GM19455 (cell line): Measurements from ENCODE around the gene RABGEF1.
"Not testable (repeated sequence)": the region's sequence is repeated elsewhere in the genome, so short reads cannot be mapped to it uniquely, and the experiment has no call there.

Source experiments
- ATAC-seq: cut with Tn5 transposase; IDR thresholded peaks from one replicate; pipeline ENCODE4 v1.9.1; 2021; ENCODE audit not compliant: unreplicated experiment

RABGEF1 gene

DNA sequence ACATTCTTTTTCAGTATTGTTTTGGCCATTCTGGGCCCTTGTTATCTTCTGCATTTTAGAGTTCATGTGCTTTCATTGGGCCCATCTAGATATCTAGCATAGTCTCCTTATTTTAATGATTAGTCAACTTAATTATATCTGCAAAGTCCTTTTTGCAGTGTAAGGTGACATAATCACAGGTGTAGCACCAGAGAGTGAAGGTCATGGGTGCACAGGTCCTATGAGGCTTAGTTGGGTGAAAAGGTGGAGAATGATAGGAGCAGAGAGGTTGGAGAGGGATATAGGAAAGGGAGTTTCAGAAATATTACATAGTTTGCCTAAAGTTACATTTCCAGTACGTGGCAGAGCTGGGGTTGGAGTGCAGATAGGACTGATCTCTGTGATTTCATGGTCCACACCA is 24.4 kb downstream of the RABGEF1 start:
- ATAC-seq = not testable (repeated sequence)

DNA sequence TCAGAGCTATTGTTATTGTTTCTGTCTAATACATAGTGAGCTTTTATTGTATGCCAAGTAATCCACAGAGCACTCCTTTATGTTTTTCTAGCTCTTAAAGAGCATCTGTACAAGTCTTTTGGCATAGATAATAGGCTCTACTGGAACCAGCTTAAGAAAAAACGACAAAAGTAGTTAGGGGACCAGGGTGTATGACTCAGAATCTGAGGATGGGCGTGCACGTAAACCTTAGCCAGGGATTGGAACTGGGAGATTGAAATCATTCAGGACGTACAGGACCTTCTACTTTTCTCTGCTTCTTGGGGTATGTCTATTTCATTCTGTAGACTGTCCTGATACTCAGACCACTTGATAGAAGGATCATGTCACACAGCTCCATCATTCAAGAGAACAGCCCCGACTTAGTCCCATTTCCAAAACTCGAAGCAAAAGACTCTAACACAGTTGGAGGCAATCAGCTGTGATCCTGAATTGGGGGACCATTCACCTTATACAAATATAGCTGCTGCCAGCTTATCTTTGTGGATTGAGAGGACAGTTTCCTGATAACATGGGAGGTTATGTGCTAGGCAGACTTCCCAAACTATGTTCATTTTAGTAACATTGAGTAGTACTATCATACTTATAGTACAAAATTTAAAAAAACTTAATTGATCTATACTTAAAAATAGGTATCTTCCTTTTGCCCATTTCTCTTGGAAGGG is 24.9 kb downstream of the RABGEF1 start:
- ATAC-seq = not testable (repeated sequence)

DNA sequence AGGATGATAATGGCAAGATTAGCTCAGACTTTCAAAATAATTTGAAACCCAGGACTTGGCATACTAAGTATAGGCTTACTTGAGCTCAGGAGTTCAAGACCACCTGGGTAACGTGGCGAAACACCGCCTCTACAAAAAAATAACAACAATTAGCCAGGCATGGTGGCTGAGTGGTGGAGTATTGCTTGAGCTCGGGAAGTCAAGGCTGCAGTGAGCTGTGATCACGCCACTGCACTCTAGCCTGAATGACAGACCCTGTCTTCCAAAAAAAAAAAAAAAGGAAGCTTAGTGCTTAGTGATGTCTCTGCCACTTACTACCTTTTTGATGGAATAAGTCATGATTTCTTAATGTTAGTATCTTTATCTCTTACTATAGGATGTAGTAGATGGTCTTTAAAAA is 25.5 kb downstream of the RABGEF1 start:
- ATAC-seq = no peak

DNA sequence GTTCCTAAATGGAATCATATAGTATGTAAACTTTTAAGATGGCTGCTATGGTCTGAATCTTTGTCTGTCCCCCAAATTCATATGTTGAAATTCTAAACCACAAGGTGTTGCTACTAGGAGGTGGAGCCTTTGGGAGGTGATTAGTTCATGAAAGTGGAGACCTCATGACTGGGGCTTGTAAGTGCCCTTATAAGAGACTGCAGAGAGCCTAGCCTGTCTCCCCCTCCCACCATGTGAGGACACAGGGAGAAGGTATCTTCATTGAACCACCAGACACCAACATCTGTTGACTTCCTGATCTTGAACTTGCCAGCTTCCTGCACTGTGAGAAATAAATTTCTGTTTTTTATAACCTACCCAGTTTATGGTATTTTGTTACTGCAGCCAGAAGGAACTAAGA is 27.0 kb downstream of the RABGEF1 start:
- not testable (repeated sequence) for ATAC-seq

DNA sequence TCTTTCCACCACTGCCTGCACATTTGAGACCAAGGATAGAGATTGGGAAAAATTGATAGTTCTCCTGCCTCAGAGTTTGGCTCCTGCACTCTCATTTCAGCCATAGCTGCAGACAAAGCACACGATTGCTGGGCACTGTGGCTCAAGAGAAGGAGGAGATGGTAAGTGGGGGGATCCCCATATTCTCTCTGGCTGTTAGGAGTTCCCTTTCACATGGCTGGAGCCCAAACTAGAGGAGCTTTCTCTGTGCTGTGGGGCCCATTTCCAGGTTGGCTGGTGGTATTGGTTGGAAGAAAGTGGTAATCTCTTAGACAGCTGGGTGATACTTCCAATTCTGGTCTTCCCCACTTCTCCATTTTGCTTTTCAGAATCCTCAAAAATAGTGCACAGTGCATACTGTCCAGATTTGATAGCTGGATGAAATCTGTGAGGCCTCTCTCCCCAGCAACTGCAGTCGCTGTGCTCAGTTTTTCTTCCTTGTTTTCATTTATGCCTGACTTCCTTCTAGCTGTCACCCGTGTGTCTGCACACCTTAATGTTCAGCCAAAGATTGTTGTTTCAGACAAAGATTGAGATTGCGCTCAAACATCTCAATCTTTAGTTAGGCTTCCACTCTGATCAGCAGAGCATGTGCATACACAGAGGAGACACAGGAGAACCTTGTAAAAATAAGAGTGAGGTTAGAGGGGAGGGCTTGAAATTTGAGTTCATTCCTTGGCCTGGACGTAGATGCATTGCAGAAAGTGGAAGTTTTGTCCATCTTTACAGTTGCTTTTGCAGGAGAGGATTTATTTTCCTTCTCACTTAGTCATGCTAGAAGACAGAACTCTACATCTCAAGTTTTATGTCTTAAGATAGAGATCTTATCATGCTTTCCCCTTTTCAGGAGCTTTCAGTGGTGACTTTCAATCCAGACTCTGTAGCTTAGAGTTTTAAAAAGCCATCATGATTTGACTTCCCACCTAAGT is 28.6 kb downstream of the RABGEF1 start:
- ATAC-seq = no peak

DNA sequence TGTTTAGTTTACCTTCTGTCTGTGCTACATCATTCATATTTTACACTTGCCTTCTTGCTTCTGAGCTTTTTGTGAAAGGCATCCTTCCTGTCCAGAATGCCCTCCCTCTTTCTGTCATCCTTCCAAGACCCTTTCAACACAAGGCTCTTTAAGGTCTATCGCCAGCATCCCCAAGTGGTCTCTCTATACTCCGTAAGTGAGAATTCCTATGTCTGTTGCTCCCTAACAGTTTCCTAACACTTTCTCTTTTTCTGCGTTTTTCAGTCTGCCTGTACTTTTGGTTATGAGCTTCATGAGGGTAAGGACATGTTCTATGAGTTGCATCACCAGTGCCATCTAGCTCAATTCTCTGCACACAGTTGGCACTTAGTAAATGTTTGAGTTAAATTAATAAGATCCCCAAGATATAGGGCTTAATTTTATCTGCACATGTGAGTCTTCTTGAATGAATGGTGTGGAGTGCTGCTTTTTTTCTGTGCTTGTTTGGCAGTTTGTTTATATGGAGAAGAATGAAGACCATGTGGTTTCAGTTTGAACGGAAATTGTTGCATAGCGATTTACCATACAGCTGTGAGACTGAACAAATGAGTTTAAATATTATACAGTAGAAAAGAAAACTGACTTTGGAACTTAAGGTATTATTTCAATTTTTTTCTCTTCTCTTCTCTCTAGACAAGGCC is 29.4 kb downstream of the RABGEF1 start:
- no peak for ATAC-seq

DNA sequence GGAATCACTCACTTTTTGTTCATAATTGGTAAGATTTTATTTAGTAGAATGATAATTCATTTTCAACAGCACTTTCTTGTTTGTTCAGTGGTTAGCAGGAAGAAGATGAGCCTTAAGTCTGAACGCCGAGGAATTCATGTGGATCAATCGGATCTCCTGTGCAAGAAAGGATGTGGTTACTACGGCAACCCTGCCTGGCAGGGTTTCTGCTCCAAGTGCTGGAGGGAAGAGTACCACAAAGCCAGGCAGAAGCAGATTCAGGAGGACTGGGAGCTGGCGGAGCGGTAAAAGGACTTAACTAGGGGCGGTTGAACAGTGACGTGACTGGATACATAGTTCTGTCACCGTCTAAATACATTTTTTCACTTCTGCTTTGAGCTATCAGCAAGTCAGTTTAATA is 31.3 kb downstream of the RABGEF1 start:
- no peak for ATAC-seq

DNA sequence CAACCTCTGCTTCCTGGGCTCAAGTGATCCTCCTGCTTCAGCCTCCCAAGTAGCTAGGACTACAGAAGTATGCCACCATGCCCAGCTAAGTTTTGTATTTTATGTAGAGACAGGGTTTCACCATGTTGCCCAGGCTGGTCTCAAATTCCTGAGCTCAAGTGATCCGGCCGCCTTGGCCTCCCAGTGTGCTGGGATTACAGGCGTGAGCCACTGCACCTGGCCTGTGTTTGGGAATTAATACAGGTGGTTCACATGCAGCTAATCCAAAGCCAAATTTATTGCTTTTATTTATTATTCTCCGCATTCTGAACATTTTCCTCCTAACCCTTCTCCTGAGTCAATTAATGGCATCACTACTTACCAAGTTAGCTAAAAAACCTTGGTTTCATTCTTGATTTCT is 33.2 kb downstream of the RABGEF1 start:
- not testable (repeated sequence) for ATAC-seq

DNA sequence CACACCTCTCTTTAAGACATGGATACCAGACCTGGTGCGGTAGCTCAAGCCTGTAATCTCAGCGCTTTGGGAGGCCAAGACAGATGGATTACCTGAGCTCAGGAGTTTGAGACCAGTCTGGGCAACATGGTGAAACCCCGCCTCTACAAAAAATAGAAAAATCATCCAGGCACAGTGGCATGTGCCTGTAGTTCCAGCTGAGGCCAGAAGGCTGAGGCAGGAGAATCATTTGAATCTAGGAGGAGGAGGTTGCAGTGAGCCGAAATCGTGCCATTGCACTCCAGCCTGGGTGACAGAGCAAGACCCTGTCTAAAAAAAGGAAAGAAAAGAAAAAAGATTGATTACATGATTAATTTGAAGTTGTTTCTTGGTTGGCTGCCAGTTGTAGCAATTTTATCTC is 35.9 kb downstream of the RABGEF1 start:
- ATAC-seq = not testable (repeated sequence)

DNA sequence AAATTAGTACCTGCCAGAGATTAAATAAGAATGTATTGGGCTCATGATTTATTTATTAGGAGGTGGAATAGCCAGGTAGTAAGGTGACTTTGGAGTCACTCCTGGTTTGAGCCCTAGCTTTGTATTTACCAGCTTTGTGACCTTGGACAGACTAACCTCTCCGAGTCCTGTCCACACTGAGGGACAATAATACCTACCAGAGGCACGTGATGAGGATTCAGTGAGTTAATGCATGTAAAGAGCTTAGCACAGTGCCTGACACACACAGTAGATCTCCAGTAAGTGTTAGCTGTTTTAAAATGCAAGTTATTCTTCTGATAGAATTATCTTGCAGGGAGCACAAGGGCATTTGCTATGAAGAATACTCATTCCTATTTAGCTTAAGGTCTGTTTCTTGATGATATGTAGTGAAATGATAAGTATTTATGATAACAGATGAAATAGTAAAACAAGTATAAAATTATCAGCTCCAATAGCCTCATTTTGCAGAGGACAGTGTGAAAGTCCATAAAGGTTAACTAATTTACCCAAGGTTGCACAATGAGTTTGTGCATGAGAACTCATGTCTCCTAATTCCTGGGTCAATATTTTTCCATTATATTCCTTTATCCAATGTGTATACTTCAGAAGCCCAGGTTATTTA is 36.4 kb downstream of the RABGEF1 start:
- ATAC-seq = no peak

DNA sequence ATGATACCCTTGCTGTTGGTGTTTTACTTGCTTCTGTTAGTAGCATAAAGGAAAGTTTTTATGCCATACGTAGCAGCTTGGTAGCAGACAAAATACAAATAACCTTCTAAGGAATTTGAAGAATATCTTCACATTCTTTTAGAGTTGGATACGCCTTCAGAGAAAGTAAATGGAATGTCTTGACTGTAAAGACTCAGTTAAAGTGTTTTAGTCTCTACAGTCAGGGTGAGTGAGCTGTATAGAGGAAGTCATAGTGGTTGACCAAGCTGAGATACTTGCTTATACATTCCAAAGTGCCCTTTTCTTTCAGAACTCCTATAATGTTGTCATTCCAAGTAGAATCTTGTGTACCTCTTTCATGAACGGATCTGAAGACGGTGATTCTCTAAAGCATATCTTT is 37.7 kb downstream of the RABGEF1 start:
- ATAC-seq = no peak

DNA sequence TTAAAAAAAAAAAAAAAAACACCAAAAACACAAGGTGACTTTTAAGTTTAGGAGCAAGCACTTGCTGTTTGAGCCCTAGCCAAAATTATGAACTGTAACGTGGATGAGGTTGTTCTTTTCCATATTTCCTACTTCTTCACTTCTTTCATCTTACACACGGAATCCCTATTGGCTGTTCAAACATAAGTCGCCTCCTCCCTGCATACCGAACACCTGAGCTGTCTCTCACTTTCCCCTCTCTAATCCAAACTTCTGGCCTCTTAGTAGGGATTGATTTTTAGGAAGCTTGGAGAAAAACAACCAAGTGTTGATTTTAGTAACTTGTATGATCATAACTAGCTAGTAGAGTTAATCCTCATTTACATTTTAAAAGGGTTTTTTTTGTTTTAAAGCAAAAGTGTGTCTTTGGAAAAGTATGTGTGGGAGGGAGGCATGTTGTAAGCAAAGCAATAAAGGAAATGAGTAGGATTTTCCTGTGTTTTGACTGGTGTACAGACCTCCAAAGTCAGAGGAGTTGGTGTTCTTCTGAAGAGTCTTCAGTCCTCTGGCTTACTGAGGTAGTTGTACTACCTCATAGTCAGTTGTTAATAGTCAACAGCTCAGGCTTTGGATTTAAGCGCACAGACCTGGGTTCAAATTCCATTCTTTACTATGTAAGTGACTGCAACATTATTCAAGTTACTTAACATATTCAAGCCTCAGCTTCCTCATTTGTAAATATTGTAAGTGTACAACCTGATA is 39.3 kb downstream of the RABGEF1 start:
- ATAC-seq = no peak

DNA sequence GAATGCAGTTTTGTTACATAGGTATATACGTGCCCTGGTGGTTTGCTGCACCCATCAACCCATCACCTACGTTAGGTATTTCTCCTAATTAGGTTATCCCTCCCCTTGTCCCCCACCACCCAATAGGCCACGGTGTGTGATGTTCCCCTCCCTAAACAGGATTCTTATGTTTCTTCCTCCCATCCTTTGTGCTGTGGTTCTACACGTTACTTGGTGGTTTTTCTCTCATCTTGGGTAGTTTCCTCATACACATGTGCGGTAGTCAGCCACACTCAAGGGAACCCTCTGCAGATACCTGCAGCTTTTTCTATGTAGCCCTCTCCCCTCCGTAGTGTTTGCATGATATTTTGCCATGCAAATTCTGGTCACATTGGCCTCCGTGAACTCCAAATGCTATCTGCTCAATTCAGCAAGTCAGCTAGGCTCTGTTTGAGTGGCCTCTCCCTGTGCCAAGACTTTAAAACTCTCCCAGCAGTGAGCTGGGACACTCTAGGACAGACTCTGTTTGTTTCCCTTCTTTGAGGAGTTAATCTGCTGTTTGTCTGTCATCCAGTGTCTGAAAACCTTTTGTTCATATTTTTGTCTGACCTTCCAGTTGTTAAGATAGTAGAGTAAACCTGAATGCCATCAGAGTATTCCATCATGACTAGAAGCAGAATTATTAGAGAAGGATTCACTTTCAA is 41.0 kb downstream of the RABGEF1 start:
- no peak for ATAC-seq

DNA sequence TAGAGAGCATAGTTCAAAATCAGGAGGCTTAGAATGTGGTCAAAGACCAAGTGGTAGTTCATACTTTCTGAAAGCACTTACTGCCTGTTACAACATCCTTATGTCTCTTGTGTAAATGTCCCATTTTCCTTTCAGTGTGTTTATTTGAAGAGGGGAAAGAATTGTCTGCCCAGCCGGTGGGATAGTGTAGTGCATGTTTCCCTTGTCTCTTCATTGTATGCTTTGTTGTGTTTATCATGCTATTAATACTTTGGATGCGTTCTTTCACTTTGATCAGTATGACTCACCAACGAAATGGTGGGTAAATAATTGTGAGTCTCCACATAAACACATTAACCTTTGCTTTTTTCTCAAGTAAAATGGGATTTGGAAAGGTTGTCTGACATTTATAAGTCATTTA is 42.3 kb downstream of the RABGEF1 start:
- ATAC-seq = not testable (repeated sequence)

DNA sequence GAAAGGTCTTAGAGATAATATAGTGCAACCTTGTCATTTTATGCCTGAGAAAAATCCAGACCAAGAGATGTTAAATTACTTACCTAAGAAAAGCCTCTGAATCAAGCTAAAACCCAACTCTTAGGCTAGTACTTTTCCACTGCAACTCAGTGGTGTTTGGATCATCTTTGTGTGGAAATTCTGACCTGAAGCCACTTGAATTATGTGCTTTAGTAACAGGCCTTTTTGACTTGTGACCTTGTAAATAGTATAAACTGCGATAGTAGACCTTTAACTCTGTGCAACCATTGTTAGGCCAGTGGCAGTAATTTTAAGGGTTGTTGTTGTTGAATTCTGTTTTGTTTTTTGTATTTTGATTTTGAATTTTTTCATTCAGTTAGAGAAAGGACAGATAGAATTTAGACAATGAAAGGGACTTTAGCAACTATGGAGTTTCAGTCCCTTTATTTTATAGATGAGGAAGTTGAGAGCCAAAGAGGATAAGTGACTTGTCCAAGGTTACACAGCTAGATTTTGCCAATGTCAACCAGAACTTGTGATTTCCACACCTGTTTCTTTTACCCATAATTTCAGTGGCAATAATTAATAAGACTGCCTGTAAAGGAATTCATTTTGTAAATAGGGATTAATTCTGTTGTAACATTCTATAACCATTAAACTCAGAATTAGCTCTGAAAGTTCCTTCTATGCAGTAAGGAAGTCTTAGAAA is 43.5 kb downstream of the RABGEF1 start:
- not testable (repeated sequence) for ATAC-seq

DNA sequence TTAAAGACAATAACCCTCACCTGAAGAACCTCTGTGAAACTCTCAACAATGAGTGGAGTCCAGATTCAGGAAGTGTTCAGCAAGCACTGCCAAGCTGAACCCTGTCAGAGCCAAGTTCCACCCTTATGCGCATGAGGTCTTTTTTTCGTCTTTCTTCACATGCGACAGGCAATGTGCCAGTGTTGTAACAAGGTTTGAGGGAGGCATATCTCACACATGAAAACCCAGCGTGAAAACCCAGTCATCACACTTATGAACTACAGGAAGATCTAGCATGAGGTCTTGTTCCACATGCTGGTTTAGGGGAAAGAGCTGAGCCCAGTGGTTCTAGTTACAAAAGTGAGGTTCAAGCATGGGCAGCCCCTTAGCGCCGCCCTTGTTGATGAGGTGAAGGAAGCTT is 49.7 kb downstream of the RABGEF1 start:
- no peak for ATAC-seq

DNA sequence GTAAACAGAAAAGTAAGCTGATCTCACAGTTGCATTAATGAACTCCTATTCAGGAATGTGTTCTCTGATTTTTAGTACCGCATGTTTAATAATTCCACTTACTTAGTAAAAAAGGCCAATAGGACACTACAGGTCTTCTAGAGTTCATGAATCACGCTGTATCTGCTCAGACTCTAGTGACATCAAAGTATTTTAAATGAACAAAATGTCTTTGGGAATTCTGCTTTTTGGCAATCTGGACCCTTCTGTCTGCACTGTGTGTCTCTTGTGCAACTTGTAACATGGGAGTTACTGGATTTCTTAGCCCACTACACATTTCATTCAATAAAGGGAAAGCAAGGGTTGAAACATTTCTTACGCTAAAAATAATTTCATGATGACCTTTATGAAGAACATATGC is 50.2 kb downstream of the RABGEF1 start:
- ATAC-seq = no peak

DNA sequence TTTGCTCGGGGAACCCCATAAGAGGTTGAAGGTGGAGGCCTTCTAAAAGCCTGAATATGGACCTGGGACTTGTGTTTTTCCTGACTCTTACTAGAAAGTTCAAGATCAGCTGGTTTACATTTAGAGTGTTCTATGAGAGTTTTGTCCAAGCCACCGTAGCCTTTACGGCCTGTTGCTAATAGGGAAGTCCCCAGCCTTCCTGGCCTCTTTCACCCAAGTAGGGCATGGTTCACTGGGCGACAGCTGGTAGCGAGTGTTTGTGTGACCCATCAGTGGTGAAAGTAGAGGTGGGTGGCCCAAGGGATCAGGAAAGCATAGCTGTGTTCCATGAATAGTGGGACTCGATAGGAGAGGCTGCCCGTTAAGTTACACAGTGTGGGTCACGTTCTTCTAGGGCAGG is 60.1 kb downstream of the RABGEF1 start:
- no peak for ATAC-seq

DNA sequence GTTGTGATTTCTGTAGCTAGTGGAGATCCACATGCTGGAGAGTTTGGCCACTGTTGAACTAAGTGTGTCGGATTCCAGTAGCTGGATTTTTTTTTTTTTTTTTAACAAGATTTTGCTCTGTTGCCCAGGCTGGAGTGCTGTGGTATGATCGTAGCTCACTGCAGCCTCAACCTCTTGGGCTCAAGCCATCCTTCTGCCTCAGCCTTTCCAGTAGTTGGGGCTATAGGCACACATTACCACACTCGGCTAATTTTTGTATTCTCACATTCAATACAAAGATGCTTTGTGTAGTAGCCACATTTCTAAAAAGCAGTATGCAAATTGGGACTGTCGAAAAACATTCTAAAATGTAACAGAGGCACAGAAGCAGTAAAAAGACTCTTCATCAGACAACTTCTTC is 63.5 kb downstream of the RABGEF1 start:
- no peak for ATAC-seq
